ENCODE data around the gene SNX8.

SNX8 gene

GRCh38 chr7:2231992-2232765 lies 82.1 kb downstream of the SNX8 start:
- no peak for TF ChIP-seq CTCF (IDR thresholded peaks at IDR 0.05; ENCODE audit: poor library complexity, severe bottlenecking)
- no peak for DNase-seq (ENCODE audit: low spot score)
- Histone ChIP-seq H3K4me3 (ENCODE audit: severe bottlenecking) (peak overlapping the region; percentile 76), H3K4me1 (ENCODE audit: insufficient read depth, poor library complexity, severe bottlenecking) (peaks cover 11% of the 10 kb centered on the region), H3K9me3 (ENCODE audit: severe bottlenecking) (no peaks in the 10 kb centered on the region), H3K27me3 (ENCODE audit: insufficient read depth, poor library complexity, severe bottlenecking) (no peaks in the 10 kb centered on the region), H3K27ac (ENCODE audit: poor library complexity, severe bottlenecking) (peak overlapping the region; percentile 38), H3K36me3 (ENCODE audit: low read depth) (peaks cover 45% of the 10 kb centered on the region)
- peak; percentile 55 for ATAC-seq (ENCODE audit: low read depth)

- ATAC-seq (ENCODE audit: low read depth) = no peak
- Histone ChIP-seq H3K27ac (ENCODE audit: poor library complexity, severe bottlenecking) (no peak overlapping the region), H3K36me3 (ENCODE audit: low read depth) (peaks cover 45% of the 10 kb centered on the region), H3K4me1 (ENCODE audit: insufficient read depth, poor library complexity, severe bottlenecking) (peaks cover 10% of the 10 kb centered on the region), H3K9me3 (ENCODE audit: severe bottlenecking) (no peaks in the 10 kb centered on the region), H3K4me3 (ENCODE audit: severe bottlenecking) (no peak overlapping the region), H3K27me3 (ENCODE audit: insufficient read depth, poor library complexity, severe bottlenecking) (no peaks in the 10 kb centered on the region)
- no peak for TF ChIP-seq CTCF (IDR thresholded peaks at IDR 0.05; ENCODE audit: poor library complexity, severe bottlenecking)
- DNase-seq (ENCODE audit: low spot score) = no peak
Observed at GRCh38 chr7:2230882-2231281, 83.4 kb downstream of the SNX8 start.

GRCh38 chr7:2230226-2230625 lies 84.0 kb downstream of the SNX8 start:
- H3K36me3 ChIP-seq (ENCODE audit: low read depth) = peaks cover 45% of the 10 kb centered on the region

GRCh38 chr7:2229467-2229866 lies 84.8 kb downstream of the SNX8 start:
- Histone ChIP-seq H3K9me3 (ENCODE audit: severe bottlenecking) (no peaks in the 10 kb centered on the region), H3K4me3 (ENCODE audit: severe bottlenecking) (no peak overlapping the region), H3K27me3 (ENCODE audit: insufficient read depth, poor library complexity, severe bottlenecking) (no peaks in the 10 kb centered on the region), H3K27ac (ENCODE audit: poor library complexity, severe bottlenecking) (no peak overlapping the region), H3K36me3 (ENCODE audit: low read depth) (peaks cover 41% of the 10 kb centered on the region), H3K4me1 (ENCODE audit: insufficient read depth, poor library complexity, severe bottlenecking) (peaks cover 23% of the 10 kb centered on the region)
- DNase-seq (ENCODE audit: low spot score) = no peak
- no peak for TF ChIP-seq CTCF (IDR thresholded peaks at IDR 0.05; ENCODE audit: poor library complexity, severe bottlenecking)
- ATAC-seq (ENCODE audit: low read depth) = no peak

More at GRCh38 chr7:2230226-2230625, 84.0 kb downstream of the SNX8 start:
- Histone ChIP-seq H3K9me3 (ENCODE audit: severe bottlenecking) (no peaks in the 10 kb centered on the region), H3K27ac (ENCODE audit: poor library complexity, severe bottlenecking) (no peak overlapping the region), H3K27me3 (ENCODE audit: insufficient read depth, poor library complexity, severe bottlenecking) (no peaks in the 10 kb centered on the region), H3K4me3 (ENCODE audit: severe bottlenecking) (no peak overlapping the region), H3K4me1 (ENCODE audit: insufficient read depth, poor library complexity, severe bottlenecking) (peaks cover 17% of the 10 kb centered on the region)
- DNase-seq (ENCODE audit: low spot score) = no peak
- no peak for TF ChIP-seq CTCF (IDR thresholded peaks at IDR 0.05; ENCODE audit: poor library complexity, severe bottlenecking)
- ATAC-seq (ENCODE audit: low read depth) = no peak

- H3K4me1 ChIP-seq (ENCODE audit: insufficient read depth, poor library complexity, severe bottlenecking) = peaks cover 23% of the 10 kb centered on the region
- DNase-seq (ENCODE audit: low spot score) = no peak
- ATAC-seq (ENCODE audit: low read depth) = no peak
- peaks cover 41% of the 10 kb centered on the region for H3K36me3 ChIP-seq (ENCODE audit: low read depth)
- no peaks in the 10 kb centered on the region for H3K27me3 ChIP-seq (ENCODE audit: insufficient read depth, poor library complexity, severe bottlenecking)
- no peaks in the 10 kb centered on the region for H3K9me3 ChIP-seq (ENCODE audit: severe bottlenecking)
- no peak overlapping the region for H3K4me3 ChIP-seq (ENCODE audit: severe bottlenecking)
- no peak overlapping the region for H3K27ac ChIP-seq (ENCODE audit: poor library complexity, severe bottlenecking)
- TF ChIP-seq CTCF (IDR thresholded peaks at IDR 0.05; ENCODE audit: poor library complexity, severe bottlenecking) = no peak
Observed at GRCh38 chr7:2228921-2229320, 85.3 kb downstream of the SNX8 start.

All from RWPE2 (cell line).